Measurements from ENCODE around the gene ATP2A2. TPM values are rescaled to one million over a fixed set of nuclear protein-coding genes. Genes with fewer than 3 reads are reported as not detected.
A peak's percentile ranks its signal among the peaks of the same experiment; 100 is the strongest.
"Not testable (repeated sequence)": the region's sequence is repeated elsewhere in the genome, so short reads cannot be mapped to it uniquely, and the experiment has no call there.

ATP2A2 gene
- total RNA-seq, 1 experiment from 2014 or later, result 20.3 TPM

DNA sequence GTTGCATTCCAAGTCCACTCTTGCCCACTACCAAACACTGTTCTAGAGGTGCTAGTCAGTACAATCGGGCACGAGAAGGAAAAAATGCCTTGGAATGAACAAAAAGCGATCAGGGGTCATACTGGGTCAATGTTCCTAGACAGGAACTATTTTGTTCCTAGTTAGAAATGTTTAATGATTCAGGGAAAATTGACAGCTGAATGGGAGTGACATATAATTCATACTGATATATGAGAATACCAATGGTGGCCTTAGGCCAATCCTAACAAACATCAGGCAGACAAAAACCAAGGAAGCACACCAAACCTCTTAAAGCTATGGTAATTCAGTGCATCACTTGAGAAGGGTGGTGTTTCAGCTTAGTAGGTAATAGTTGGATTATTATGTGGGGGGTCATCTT, 71.4 kb downstream of the ATP2A2 start:
- in situ Hi-C loops (cut with HindIII; ENCODE audit: low sequenced_read_pairs), result no loop called here
- no peak for DNase-seq (ENCODE audit: low spot score)

DNA sequence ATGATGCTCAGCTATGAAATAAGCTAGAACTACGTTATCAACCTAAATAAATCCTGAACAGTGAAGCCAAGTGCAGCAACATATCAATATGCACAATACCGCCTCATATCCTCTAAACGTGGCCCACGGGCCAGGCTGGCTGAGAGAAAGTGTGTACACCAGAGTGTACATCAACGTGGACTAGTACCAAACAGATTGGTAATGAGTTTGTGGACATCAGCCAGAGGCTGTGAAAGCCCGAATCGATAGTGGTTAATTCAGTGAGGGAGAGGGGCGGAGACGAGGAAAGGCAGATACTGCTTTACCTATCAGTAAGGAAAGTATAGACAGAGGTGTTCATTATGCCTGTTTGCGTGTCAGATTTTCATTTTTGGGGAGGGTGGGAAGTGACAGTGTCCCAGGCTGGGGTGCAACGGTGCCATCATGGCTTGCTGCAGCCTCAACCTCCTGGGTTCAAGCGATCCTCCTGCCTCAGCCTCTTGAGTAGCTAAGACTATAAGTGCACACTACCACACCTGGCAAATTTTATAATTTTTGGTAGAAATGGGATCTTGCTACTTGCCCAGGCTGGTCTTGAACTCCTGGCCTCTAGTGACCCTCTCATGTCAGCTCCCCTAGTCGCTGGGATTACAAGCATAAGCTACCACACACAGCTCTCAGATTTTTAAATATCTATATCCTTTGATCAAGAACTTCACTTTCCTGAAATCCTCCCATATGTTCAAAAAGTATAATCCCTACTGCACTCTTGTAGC, 72.3 kb downstream of the ATP2A2 start:
- in situ Hi-C loops (cut with HindIII; ENCODE audit: low sequenced_read_pairs), result no loop called here

GRCh38 chr12:110354172-110354780, 73.2 kb downstream of the ATP2A2 start:
- DNase-seq (ENCODE audit: low spot score), result peak; percentile 54
- in situ Hi-C loops (cut with HindIII; ENCODE audit: low sequenced_read_pairs), result no loop called here

More for the DNA sequence above, 72.3 kb downstream of the ATP2A2 start:
- no peak for DNase-seq (ENCODE audit: low spot score)

- in situ Hi-C loops (cut with HindIII; ENCODE audit: low sequenced_read_pairs), result no loop called here
- peak; percentile 46 for DNase-seq (ENCODE audit: low spot score)
Measured at GRCh38 chr12:110355073-110355472, 74.0 kb downstream of the ATP2A2 start.

- in situ Hi-C loops (cut with HindIII; ENCODE audit: low sequenced_read_pairs); DNase-seq (ENCODE audit: low spot score): not testable (repeated sequence)
Measured at GRCh38 chr12:110358384-110359097, 77.5 kb downstream of the ATP2A2 start.

DNA sequence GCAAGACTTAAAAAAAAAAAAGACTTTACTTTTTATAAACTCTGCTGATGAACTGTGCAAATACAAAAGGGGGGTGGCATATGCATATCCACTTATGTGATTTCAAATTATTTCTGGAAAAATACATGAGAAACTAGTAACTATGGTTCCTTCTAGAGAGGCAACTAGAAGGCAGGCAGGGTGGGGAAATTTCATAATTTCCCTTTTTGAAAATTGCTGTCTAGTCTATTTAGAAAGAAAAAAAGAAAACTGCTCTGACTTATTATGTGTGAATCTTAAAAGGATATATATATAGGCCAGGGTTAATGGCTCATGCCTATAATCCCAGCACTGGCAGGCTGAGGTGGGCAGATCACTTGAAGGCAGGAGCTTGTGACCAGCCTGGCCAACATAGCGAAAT, 80.2 kb downstream of the ATP2A2 start:
- in situ Hi-C loops (cut with HindIII; ENCODE audit: low sequenced_read_pairs), result no loop called here

GRCh38 chr12:110365489-110366320, 84.7 kb downstream of the ATP2A2 start:
- in situ Hi-C loops (cut with HindIII; ENCODE audit: low sequenced_read_pairs), result no loop called here
- no peak for DNase-seq (ENCODE audit: low spot score)

More for the DNA sequence above, 80.2 kb downstream of the ATP2A2 start:
- no peak for DNase-seq (ENCODE audit: low spot score)

- in situ Hi-C loops (cut with HindIII; ENCODE audit: low sequenced_read_pairs), result no loop called here
- DNase-seq (ENCODE audit: low spot score), result no peak
Measured at GRCh38 chr12:110366321-110367142, 85.5 kb downstream of the ATP2A2 start.

DNA sequence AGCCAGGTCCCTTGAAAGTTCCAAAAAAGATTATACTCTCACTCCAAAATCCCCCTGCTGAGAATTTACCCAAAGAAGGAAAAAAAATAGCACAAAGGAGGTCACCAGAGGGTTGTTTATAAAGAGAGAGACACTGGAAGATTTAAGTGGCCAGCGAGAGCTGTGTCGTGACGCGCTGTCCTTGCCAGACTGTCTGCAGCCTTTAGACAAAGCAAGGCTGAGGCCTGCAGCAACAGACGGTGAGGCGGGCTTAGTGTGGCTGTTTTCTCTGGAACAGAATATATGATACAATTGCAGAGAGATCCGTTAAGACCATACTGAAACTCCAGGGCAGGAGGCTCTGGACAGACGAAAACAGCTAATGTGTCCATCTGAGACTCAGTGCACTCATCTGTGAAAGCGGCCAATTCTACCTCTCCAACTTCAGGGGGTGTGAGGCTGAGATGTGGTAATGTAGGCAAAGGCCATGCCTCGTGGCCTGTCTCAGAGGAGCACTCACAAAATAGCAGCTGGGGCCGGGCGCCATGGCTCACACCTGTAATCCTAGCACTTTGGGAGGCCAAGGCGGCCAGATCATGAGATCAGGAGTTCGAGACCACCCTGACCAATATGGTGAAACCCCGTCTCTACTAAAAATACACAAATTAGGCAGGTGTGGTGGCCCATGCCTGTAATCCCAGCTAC, 86.3 kb downstream of the ATP2A2 start:
- DNase-seq (ENCODE audit: low spot score), result peak; percentile 74
- in situ Hi-C loops (cut with HindIII; ENCODE audit: low sequenced_read_pairs), result no loop called here

- no peak for DNase-seq (ENCODE audit: low spot score)
- in situ Hi-C loops (cut with HindIII; ENCODE audit: low sequenced_read_pairs), result no loop called here
Measured at GRCh38 chr12:110369992-110370391, 88.9 kb downstream of the ATP2A2 start.

- in situ Hi-C loops (cut with HindIII; ENCODE audit: low sequenced_read_pairs), result no loop called here
- DNase-seq (ENCODE audit: low spot score), result no peak
Measured at GRCh38 chr12:110370732-110371231, 89.7 kb downstream of the ATP2A2 start.

GRCh38 chr12:110371408-110372055, 90.5 kb downstream of the ATP2A2 start:
- no peak for DNase-seq (ENCODE audit: low spot score)
- in situ Hi-C loops (cut with HindIII; ENCODE audit: low sequenced_read_pairs), result no loop called here

DNA sequence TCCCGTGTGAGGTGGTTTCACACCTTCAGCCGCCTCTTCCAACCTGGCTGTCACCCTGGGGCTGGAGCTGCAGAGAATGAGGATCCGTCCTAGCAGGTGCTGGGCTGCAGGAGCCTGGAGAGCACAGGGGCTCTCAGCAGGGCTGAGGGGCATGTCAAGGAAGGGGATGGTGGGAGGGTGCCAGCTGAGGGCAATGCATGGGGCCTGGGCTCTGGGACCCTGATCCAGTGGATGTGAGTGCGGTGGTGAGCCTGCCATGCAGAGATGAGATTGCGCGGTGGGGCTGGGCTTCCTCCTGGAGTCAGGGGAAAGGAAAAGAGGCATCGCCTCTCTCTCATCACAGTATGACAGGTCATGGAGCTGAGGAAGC, 91.0 kb downstream of the ATP2A2 start:
- in situ Hi-C loops (cut with HindIII; ENCODE audit: low sequenced_read_pairs), result no loop called here
- DNase-seq (ENCODE audit: low spot score), result no peak

DNA sequence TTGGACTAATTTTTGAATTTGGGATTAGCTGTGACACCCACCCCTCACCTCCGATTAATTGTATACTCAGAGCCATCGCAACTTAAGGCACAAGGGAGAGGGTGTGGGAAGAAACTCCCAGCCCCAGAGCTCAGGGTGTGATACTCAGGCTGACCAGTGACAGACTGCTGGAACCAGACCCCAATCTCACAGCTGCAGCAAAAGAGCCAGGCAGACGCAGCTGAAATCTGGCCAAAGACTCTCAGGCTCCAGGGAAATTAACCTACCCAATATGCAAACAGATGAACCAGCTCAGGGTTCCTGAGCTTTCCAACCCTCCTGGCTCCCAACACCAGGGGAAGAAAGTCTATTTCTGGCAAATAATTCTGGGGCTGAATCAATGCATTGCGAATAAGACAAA, 92.0 kb downstream of the ATP2A2 start:
- DNase-seq (ENCODE audit: low spot score), result no peak
- in situ Hi-C loops (cut with HindIII; ENCODE audit: low sequenced_read_pairs), result no loop called here

DNA sequence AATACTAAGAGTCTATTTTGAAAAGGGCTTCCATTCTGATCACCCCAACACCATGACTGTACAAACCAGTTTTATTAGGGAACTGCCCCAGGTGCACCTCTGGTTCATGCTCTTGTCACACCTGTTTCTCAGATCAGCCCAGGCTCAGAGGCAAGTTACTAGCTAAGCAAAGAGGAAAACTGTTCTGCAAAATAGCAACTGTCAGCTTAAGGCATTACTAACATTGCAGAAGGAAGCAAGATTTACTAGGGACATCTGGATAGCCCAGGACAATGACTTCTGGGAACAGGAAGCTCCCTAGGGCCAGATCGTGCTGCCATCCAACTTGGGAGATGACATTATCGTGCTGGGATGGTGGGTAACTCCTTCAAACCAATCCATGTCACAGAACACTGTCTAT, 92.4 kb downstream of the ATP2A2 start:
- in situ Hi-C loops (cut with HindIII; ENCODE audit: low sequenced_read_pairs), result no loop called here
- DNase-seq (ENCODE audit: low spot score), result no peak

- in situ Hi-C loops (cut with HindIII; ENCODE audit: low sequenced_read_pairs), result no loop called here
- DNase-seq (ENCODE audit: low spot score), result no peak
Measured at GRCh38 chr12:110373962-110374611, 93.0 kb downstream of the ATP2A2 start.
